Activated CD4-positive, alpha-beta T cell treated with anti-CD3 and anti-CD28 coated beads, Interleukin-10, Interleukin-2, amounts not matched to agents 100 ng/mL and 50 ng/mL, durations not matched to agents 16 hours and 8 hours (primary cell): Measurements from ENCODE around the gene NPSR1.

ENCODE experiments used
- DNase-seq: peaks from one replicate; pipeline ENCODE4 v3.0.0-alpha.2; 2020

The NPSR1 gene

DNA sequence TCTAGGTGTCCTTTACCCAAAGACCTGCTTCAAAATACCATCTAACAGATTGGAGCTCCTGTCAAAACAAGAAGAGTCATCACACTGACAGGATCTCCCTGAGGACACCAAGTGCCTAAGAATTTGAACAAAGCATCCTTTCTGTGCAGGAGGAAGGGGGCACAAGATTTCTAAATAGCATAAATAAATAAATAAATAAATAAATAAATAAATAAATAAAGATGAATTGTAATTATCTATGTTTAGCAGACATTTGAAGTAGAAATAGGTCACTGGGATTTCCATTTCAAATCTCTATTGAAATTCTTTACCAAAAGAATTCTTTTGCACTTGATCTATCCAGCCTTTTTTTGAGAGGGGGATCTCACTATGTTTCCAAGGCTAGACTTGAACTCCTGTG, 65.3 kb downstream of the NPSR1 start:
- DNase-seq = no peak

GRCh38 chr7:34723866-34724490, 66.0 kb downstream of the NPSR1 start:
- DNase-seq = no peak

DNA sequence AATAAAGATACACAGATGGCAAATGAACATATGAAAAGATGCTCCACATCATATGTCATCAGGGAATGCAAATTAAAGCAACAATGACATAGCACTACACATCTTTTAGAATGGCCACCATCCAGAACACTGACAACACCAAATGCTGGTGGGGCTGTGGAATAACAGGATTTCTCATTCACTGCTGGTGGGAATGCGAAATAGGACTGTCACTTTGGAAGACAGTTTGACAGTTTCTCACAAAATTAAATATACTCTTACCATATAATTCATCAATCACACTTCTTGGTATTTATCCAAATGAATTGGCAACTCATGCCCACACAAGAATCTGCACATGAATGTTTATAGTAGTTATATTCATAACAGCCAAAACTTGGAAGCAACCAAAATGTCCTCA, 68.2 kb downstream of the NPSR1 start:
- no peak for DNase-seq

DNA sequence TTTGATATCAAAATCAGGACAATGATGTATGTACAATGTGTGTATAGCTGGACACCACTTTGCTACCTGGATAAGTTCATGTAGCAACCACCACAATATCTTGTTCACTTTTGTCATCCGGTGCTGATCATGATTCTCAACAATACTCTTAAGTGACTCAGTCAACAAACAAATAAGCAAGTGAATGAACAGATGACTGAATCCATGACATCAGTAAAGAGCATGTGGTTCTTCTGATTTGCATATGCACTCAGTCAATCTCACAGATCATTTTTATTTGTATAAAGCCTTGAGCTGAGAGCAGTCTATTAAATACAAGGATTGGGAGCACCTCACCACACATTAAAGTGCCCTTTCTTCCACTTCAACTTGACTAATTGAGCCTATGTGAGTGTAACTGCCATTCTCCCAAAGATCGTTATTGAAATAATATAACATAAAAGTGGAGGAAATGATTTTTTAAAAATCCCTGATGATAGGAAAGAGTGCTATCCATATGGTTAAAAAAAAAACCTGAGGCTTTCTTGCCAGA, 69.5 kb downstream of the NPSR1 start:
- no peak for DNase-seq

DNA sequence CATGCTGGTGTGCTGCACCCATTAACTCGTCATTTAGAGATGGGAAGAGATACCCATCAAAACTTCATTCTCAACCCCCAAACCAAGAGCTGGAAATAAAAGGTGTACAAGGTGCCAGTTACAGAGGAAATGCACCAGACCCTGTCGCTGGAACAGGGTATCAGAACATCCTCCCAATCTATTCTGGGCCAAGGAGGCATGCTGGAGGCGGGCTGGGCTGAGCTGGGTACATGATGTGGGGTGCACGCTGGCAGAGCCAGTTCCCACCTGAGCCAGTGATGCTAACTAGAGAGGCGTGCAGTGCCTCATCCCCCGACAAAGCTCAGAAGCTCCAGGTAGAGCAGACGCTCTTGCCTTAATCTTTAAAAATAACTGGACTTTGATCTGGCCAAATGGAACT, 70.1 kb downstream of the NPSR1 start:
- DNase-seq = no peak

DNA sequence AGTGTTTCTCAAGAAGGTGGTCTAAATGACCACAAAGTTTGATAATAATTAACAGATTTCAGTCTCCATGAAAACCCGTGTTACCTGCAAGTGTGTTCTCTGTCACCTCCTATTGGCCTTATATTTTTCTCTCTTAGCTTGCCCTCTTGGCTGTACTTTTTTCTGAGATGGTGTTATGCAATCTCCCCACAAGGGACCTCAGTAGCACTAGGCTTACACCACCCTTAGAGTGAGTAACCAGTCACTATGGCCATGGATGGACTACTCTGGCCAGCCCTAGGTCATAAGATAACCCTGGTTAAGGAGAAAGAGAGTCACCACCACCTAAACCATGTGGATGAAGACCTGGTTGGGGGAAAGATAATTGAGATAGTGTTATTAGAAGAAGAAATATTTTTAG, 76.8 kb downstream of the NPSR1 start:
- DNase-seq = no peak

DNA sequence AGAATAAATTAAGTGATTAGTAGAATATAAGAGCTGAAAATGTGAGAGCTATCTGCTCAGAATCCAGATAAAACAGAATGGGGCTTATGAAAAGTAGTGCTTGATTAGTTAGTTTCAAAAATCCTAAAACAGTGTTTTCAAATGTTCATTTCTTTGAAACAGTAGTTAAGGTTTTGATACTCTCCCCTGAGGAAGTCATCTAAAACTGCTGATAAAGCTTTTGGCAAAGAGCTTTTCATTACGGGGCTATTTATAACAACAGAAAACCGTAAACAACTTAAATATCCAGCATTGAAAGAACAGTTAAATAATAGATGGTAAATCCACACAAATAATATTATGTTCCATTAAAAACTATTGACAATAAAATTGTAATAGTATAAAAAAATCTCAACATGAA, 77.5 kb downstream of the NPSR1 start:
- no peak for DNase-seq

- DNase-seq = no peak
Measured at GRCh38 chr7:34739651-34740300, 81.8 kb downstream of the NPSR1 start.

GRCh38 chr7:34740840-34741239, 82.8 kb downstream of the NPSR1 start:
- no peak for DNase-seq

- no peak for DNase-seq
Measured at GRCh38 chr7:34747176-34747781, 89.3 kb downstream of the NPSR1 start.

DNA sequence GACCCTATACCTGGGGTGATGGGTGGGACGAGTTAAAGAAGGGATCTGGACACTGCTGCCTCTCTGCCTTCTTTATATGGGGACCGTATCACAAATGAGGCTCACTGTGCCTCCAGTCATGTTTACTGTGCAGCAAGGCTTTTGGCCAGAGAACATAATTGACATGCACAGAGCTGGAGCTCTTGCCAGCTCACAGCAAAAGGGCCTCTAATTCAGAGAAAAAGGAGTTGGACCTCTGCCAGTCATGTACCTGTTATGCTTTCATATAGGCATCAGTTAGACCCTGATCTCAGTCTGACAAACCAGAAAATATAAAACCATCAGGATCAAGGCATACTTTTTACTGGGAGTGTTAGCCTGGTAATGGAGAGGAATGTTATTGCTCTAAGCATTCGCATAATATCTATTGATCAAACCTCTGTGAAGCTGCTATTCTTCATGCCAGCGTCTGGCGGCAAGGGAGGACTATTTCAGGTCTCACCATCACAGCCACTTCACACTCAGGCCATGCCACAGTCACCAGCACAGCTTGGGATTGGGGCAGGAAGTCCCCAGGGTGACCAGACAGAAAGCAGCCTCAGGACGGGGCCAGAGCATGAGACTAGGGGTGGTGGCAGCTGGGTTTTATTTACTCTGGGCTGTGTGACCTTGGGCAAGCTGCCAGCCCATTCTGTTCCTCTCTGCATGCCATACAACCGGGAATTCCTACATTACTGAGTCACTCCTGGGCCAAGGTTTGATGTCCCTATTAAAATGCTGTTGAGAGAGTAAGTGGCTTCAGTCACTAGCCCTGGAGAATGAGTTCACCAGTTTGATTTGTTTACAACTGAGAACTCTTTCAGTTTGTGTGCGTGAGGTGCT, 90.1 kb downstream of the NPSR1 start:
- no peak for DNase-seq

DNA sequence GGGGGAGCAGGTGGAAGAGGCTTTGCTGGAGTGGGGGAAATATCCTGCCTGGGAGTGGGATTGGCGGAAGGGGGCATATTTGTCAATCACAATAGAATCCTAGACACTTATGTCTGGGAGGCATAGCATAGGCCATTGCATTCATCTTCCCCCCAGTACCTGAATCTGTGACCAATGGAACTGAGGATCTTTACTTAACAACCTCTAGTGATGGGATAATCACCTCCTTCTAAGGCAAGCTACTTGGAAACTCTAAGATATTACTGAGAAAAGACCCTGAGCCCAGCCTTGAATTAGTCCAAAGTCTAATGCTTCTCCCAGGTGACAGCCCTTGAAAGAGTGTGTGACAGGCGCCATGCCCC, 90.7 kb downstream of the NPSR1 start:
- no peak for DNase-seq

DNA sequence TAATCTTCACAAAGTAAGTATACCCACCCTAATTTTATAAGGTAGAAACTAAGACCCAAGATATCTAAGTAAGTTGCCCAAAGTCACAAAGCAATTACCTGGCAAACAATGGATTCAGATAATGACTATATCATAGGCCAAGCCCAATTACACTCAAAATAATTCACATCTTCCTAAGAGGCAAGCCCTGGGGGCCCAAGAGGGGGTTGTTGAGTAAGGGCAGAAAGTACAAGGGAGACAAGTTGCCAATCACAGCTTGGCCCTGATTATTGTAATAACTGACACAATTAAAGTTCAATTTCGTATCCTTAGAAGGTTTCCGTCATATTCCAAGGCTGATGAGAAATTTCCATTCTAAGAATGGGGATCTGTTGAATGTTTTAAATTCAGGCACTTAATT, 91.4 kb downstream of the NPSR1 start:
- DNase-seq = no peak

DNA sequence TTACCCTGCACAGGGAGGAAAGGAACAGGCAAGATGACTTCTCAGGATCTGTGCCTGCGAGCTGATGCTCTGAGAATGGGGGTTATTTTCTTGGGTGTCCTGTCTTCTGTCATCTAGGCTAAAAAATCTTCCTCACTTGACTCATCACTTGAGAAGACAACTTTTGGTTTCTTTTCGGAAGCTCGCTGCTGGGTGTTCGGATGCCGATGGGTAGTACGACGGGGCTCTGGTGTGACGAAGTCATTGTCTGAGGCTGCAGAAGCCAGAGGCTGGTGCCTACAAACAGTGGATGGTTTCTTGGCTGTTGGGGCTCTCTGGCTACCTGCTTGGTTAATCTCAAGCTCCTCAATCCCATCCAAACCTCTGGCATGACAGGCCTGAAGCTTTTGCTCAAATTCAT, 92.2 kb downstream of the NPSR1 start:
- no peak for DNase-seq

DNA sequence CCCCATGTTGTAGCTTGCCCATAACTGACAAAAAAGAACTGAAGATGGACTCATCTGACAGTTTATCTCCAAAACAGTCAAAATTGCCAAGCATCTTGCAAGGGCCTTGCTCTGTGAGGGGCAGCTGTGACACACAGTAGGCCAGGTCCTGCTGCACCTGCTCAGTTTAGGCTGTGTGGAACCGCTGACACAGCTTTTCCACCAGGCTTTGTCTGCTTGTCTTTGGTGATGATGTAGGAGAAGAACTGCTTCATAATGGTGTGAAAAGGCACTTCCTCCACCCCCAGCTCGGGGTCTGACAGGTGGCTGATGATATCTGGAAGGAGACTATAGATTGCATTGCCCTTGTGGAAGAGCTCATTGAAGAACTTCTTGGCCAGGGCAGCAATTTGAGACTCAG, 92.6 kb downstream of the NPSR1 start:
- DNase-seq = no peak

- no peak for DNase-seq
Measured at GRCh38 chr7:34751725-34752643, 94.0 kb downstream of the NPSR1 start.

- DNase-seq = no peak
Measured at GRCh38 chr7:34752929-34753328, 94.9 kb downstream of the NPSR1 start.

DNA sequence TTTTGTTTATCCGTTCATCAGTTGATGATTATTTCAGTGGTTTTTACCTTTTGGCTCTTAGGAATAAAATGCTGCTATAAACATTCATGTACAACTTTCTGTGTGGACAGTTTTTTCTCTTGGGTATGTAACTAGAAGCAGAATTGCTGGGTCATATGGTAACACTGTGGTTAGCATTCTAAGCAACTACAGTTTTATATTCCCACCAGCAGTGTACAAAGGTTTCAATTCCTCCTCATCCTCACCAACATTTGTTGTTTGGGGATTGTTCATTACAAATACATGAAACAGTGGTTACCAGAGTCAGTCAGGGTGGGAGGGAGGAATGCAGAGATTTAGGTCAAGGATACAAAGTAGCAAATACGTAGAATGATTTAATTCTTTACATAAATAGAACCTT, 97.0 kb downstream of the NPSR1 start:
- DNase-seq = no peak

GRCh38 chr7:34756025-34756437, 98.0 kb downstream of the NPSR1 start:
- no peak for DNase-seq

DNA sequence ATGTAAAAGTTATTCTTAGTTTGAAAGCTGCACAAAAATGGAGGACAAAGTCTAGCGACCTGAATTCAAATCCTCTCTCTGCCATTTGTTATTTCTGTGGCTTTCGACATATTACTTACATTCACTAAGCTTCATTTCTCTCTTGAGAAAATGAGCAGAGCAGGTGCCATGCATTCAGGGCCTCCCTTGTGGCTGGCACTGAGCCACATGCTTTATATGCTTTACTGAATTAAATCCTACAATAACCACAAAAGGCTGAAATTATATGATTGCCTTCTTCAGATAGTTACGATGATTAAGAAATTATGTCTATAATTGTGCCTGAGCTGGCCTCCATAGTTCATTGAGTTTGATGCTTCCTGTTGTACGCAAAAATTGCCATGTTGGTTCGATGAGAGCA, 98.7 kb downstream of the NPSR1 start:
- no peak for DNase-seq

- DNase-seq = no peak
Measured at GRCh38 chr7:34757570-34758110, 99.6 kb downstream of the NPSR1 start.

DNA sequence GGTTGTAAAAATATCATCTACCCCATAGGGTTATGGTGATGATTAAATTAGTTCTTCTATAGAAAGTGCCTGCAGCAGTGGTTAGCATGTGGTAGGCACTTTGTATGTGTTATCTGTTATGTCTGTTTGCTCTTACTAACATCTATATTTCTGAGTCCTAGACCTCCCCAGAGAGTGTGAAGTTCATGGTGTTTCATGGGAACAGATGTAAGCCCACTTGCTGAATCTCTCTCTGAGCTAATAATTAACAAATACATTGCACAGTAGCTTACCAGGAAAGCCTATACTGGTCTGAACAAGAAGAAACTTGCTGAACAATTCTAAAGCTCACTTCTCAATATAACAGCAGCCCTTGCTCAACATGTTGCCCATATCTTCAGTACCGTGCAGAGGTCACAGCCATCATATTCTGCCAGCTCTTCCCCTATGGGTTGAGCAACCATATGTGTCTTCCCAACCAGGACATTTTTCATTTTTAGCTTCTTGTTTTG, 100.1 kb downstream of the NPSR1 start:
- DNase-seq = no peak
